Measurements from ENCODE around the gene DCK.

Gene DCK

GRCh38 chr4:71069063-71069462 lies 75.6 kb downstream of the DCK start:
- no peak overlapping the region for H3K27ac Mint-ChIP-seq
- no peaks in the 10 kb centered on the region for H3K4me1 Mint-ChIP-seq
- H3K36me3 Mint-ChIP-seq (ENCODE audit: low read depth) = no peaks in the 10 kb centered on the region
- H3K4me3 Mint-ChIP-seq = no peak overlapping the region
- TF ChIP-seq, protein P1, sequence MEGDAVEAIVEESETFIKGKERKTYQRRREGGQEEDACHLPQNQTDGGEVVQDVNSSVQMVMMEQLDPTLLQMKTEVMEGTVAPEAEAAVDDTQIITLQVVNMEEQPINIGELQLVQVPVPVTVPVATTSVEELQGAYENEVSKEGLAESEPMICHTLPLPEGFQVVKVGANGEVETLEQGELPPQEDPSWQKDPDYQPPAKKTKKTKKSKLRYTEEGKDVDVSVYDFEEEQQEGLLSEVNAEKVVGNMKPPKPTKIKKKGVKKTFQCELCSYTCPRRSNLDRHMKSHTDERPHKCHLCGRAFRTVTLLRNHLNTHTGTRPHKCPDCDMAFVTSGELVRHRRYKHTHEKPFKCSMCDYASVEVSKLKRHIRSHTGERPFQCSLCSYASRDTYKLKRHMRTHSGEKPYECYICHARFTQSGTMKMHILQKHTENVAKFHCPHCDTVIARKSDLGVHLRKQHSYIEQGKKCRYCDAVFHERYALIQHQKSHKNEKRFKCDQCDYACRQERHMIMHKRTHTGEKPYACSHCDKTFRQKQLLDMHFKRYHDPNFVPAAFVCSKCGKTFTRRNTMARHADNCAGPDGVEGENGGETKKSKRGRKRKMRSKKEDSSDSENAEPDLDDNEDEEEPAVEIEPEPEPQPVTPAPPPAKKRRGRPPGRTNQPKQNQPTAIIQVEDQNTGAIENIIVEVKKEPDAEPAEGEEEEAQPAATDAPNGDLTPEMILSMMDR (IDR thresholded peaks at IDR 0.05) = no peak
- DNase-seq = no peak
- H3K9me3 Mint-ChIP-seq = no peaks in the 10 kb centered on the region
- peaks cover 4% of the 10 kb centered on the region for H3K27me3 Mint-ChIP-seq (ENCODE audit: low read depth, poor library complexity)

DNA sequence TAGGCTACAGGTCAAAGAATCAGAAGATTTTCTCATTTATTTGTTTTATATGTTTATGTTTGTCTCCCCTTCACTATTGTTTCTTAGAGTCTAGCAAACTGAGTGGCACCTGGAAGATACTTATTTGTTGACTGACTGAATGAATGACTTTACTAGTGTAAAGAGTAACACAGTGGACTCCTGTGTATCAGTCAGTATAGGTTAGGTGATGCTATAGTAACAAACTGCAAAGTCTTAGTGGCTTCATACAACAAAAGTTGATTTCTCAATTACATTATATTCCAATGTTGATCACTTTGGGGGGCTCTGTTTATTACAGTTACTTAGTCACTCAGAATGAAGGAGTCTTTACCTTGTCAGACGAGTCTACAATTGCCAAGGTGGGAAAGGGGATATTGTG lies 76.6 kb downstream of the DCK start:
- no peak for DNase-seq
- Mint-ChIP-seq H3K27me3 (ENCODE audit: low read depth, poor library complexity) (peaks cover 4% of the 10 kb centered on the region), H3K36me3 (ENCODE audit: low read depth) (no peaks in the 10 kb centered on the region), H3K4me3 (no peak overlapping the region), H3K4me1 (no peaks in the 10 kb centered on the region), H3K9me3 (no peaks in the 10 kb centered on the region), H3K27ac (no peak overlapping the region)
- TF ChIP-seq, protein P1 (IDR thresholded peaks at IDR 0.05) = no peak

GRCh38 chr4:71074452-71075299 lies 81.2 kb downstream of the DCK start:
- no peaks in the 10 kb centered on the region for H3K27me3 Mint-ChIP-seq (ENCODE audit: low read depth, poor library complexity)
- H3K4me1 Mint-ChIP-seq = no peaks in the 10 kb centered on the region
- no peaks in the 10 kb centered on the region for H3K9me3 Mint-ChIP-seq
- H3K27ac Mint-ChIP-seq = no peak overlapping the region
- no peak overlapping the region for H3K4me3 Mint-ChIP-seq
- DNase-seq = no peak
- H3K36me3 Mint-ChIP-seq (ENCODE audit: low read depth) = no peaks in the 10 kb centered on the region
- TF ChIP-seq, protein P1 (IDR thresholded peaks at IDR 0.05) = no peak

Measured in nephron progenitor cell (in vitro differentiated cells).